ENCODE measurements around the gene SH3PXD2A.

The SH3PXD2A gene

GRCh38 chr10:103658049-103658577 lies 197.3 kb downstream of the SH3PXD2A start:
- DNase-seq: no peak

GRCh38 chr10:103657061-103657591 lies 198.2 kb downstream of the SH3PXD2A start:
- DNase-seq: no peak

- DNase-seq: no peak
Measured at GRCh38 chr10:103654925-103655324, 200.5 kb downstream of the SH3PXD2A start.

- DNase-seq: no peak
Measured at GRCh38 chr10:103653581-103654037, 201.8 kb downstream of the SH3PXD2A start.

GRCh38 chr10:103652599-103653281 lies 202.6 kb downstream of the SH3PXD2A start:
- no peak for DNase-seq

GRCh38 chr10:103651783-103652476 lies 203.4 kb downstream of the SH3PXD2A start:
- DNase-seq: no peak

GRCh38 chr10:103651333-103651732 lies 204.0 kb downstream of the SH3PXD2A start:
- no peak for DNase-seq

GRCh38 chr10:103649654-103650423 lies 205.5 kb downstream of the SH3PXD2A start:
- no peak for DNase-seq

GRCh38 chr10:103648636-103649532 lies 206.5 kb downstream of the SH3PXD2A start:
- no peak for DNase-seq

- no peak for DNase-seq
Measured at GRCh38 chr10:103648251-103648635, 207.1 kb downstream of the SH3PXD2A start.

GRCh38 chr10:103646304-103646703 lies 209.1 kb downstream of the SH3PXD2A start:
- no peak for DNase-seq

- no peak for DNase-seq
Measured at GRCh38 chr10:103645141-103646054, 210.0 kb downstream of the SH3PXD2A start.

GRCh38 chr10:103643381-103643780 lies 212.0 kb downstream of the SH3PXD2A start:
- no peak for DNase-seq

- no peak for DNase-seq
Measured at GRCh38 chr10:103641326-103641725, 214.1 kb downstream of the SH3PXD2A start.

GRCh38 chr10:103640436-103641181 lies 214.8 kb downstream of the SH3PXD2A start:
- no peak for DNase-seq

- no peak for DNase-seq
Measured at GRCh38 chr10:103638948-103639347, 216.4 kb downstream of the SH3PXD2A start.

- no peak for DNase-seq
Measured at GRCh38 chr10:103637927-103638557, 217.3 kb downstream of the SH3PXD2A start.

- no peak for DNase-seq
Measured at GRCh38 chr10:103637011-103637410, 218.4 kb downstream of the SH3PXD2A start.

- DNase-seq: no peak
Measured at GRCh38 chr10:103636492-103636891, 218.9 kb downstream of the SH3PXD2A start.

GRCh38 chr10:103635580-103635979 lies 219.8 kb downstream of the SH3PXD2A start:
- no peak for DNase-seq
